Nasal cavity respiratory epithelium epithelial cell of viscerocranial mucosa (primary cell): Measurements from ENCODE around the gene PNMT. TPM values are rescaled to one million over a fixed set of nuclear protein-coding genes. Genes with fewer than 3 reads are reported as not detected.

ENCODE experiments used
- total RNA-seq: library from RNA; depleted of rRNA; stranded (reverse); fragments of >200 nt; gene quantifications from 2 replicates; pipeline ENCODE4 v1.2.3, GENCODE V29; 2014

The PNMT gene
- not detected in 2 replicates for total RNA-seq

GRCh38 chr17:39667945-39668924 is at the start of gene PNMT:
PNMT (plus strand) TSS chr17:39668453; CDS start chr17:39668476, 23 bp downstream.

GRCh38 chr17:39626171-39627046 is 41.8 kb upstream of the PNMT start, which contains the start of gene PPP1R1B:
PPP1R1B (plus strand) TSS chr17:39626952; CDS start chr17:39627393, 441 bp downstream.

GRCh38 chr17:39636927-39637736 is 31.1 kb upstream of the PNMT start, which contains the start of gene STARD3:
STARD3 (plus strand) TSS chr17:39637144; CDS start chr17:39653532, 16,388 bp downstream.

GRCh38 chr17:39664581-39665561 is 3.4 kb upstream of the PNMT start, which contains the start of gene TCAP:
TCAP (plus strand) TSS chr17:39665349; CDS start chr17:39665360, 11 bp downstream.

GRCh38 chr17:39687546-39688474 is 19.6 kb downstream of the PNMT start, which contains the start of gene PGAP3:
PGAP3 (minus strand) TSS chr17:39688057; CDS start chr17:39688014, 43 bp downstream.

GRCh38 chr17:39699818-39700147 is 31.5 kb downstream of the PNMT start, which contains the start of gene ERBB2:
ERBB2 (plus strand) TSS chr17:39700064; CDS start chr17:39700239, 175 bp downstream.

Other genes starting within 250 kb of the PNMT start
- 27.0 and 33.2 TPM in 2 replicates for gene MED1, start 217.2 kb upstream of the PNMT start, total RNA-seq
- gene CDK12, start 207.0 kb upstream of the PNMT start, total RNA-seq: 24.9 and 38.4 TPM in 2 replicates
- gene NEUROD2, start 60.5 kb upstream of the PNMT start, total RNA-seq: not detected in 2 replicates
- gene PPP1R1B, start 41.5 kb upstream of the PNMT start, total RNA-seq: under 0.01 TPM in 1 of 2 replicates, not detected in the other
- gene STARD3, start 31.3 kb upstream of the PNMT start, total RNA-seq: 25.3 and 34.2 TPM in 2 replicates
- under 0.01 and 0.36 TPM in 2 replicates for gene TCAP, start 3.1 kb upstream of the PNMT start, total RNA-seq
- gene PGAP3, start 19.6 kb downstream of the PNMT start, total RNA-seq: 8.2 and 12.0 TPM in 2 replicates
- gene ERBB2, start 31.6 kb downstream of the PNMT start, total RNA-seq: 40.3 and 103 TPM in 2 replicates
- 16.6 and 21.9 TPM in 2 replicates for gene MIEN1, start 62.1 kb downstream of the PNMT start, total RNA-seq
- 11.3 and 12.0 TPM in 2 replicates for gene GRB7, start 69.5 kb downstream of the PNMT start, total RNA-seq
- gene IKZF3, start 195.9 kb downstream of the PNMT start, total RNA-seq: under 0.01 and 0.57 TPM in 2 replicates
- not detected in 2 replicates for gene ZPBP2, start 199.7 kb downstream of the PNMT start, total RNA-seq